Measurements from ENCODE around the gene RPS27.
"Not testable (repeated sequence)": the region's sequence is repeated elsewhere in the genome, so short reads cannot be mapped to it uniquely, and the experiment has no call there.

RPS27 gene

DNA sequence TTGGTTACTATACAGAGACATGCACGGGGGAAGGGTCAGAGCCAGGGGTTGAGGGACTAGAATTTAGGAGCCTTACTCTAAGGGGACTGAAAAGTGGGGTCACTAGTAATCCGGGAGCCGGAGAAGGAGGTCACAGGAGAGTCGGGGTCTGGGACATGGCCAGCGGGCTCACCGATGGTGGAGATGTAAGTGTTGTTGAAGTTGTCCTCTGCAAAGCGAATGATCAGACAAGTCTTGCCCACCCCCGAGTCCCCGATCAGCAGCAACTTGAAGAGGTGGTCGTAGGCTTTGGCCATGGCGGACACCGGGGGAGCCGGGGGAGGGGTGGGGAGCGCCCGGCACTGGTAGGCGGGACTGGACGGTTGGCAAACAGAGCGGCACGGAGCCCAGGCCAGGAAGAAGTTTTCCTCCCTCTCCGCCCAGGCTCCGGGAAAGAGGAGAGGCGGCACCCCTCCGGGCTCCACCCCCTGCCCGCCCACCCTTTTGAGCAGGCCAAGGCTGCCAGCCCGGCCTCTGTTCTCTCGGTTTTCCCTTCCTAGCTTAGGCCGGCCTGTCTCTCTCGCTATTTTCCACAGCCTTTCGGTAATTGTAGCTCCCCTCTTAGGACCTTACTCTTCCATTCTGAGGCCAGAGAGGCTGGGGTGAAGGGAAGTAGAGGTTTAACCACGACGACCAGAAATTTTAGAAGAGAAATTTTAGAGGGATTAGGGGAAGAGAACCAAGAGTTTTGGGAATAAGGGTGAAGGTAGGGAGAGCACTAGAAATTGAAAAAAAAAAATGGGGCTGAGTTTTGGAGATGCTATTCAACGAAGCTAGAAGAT is 4.4 kb upstream of the RPS27 start, which contains the start of gene RAB13:
RAB13 (minus strand) TSS at position 399 of the 821 bp plus-strand sequence; CDS start at position 296, 103 bp downstream.
- no peak for DNase-seq (ENCODE audit: low read depth in 3 of 3)

GRCh38 chr1:153987621-153988020 is 2.9 kb upstream of the RPS27 start:
- no peak for DNase-seq (ENCODE audit: low read depth in 3 of 3)

DNA sequence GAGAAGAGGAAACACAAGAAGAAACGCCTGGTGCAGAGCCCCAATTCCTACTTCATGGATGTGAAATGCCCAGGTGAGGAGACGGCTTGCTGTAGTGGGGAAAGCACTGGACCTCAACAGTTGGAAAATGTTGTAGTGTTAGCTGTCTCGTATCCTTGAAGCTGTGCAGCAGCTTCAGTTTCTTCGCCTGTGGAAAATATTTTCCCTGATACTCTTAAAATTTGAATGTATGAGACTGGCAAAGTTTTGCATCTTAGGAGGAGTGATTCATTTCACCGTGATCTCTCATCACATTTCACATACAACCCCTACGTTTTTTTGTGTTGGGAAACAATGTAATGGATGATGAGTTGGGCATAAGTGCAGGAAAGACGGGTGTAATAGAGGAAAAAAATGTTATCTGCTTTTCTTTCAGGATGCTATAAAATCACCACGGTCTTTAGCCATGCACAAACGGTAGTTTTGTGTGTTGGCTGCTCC is 629 bp downstream of the RPS27 start:
- no peak for DNase-seq (ENCODE audit: low read depth in 3 of 3)

- DNase-seq (ENCODE audit: low read depth in 3 of 3), result no peak
These were observed 1.2 kb downstream of the RPS27 start for GRCh38 chr1:153991806-153992205.

DNA sequence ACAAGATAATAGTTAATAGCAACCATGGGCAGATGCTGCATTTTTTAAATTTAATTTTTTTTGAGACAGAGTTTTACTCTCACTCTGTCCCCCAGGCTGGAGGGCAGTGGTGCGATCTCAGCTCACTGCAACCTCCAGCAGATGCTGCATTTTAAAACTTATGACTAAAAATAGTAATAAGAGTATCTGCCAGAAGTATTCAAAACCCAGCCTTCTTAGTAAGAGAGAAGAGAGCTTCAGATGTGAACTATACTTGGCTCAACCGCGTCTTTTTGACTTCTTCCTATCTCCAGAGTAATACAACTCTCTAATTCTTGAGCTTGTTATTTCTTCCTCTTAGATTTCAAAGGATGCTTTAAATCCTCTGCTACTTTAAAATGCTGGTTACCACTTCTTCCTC is 4.6 kb downstream of the RPS27 start:
- no peak for DNase-seq (ENCODE audit: low read depth in 3 of 3)

- no peak for DNase-seq (ENCODE audit: low read depth in 3 of 3)
These were observed 5.1 kb downstream of the RPS27 start for GRCh38 chr1:153995640-153996039.

DNA sequence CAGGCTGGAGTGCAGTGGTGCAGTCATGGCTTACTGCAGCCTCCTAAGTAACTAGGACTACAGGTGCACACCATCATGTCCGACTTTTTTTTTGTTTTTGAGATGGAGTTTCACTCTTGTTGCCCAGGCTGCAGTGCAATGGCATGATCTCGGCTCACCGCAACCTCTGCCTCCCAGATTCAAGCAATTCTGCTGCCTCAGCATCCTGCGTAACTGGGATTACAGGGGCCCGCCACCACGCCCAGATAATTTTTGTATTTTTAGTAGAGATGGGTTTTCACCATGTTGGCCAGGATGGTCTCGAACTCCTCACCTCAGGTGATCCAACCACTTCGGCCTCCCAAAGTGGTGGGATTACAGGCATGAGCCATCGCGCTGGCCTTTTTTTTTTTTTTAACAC is 6.3 kb downstream of the RPS27 start:
- not testable (repeated sequence) for DNase-seq (ENCODE audit: low read depth in 3 of 3)

GRCh38 chr1:154000420-154000819 is 9.9 kb downstream of the RPS27 start:
- no peak for DNase-seq (ENCODE audit: low read depth in 3 of 3)

DNA sequence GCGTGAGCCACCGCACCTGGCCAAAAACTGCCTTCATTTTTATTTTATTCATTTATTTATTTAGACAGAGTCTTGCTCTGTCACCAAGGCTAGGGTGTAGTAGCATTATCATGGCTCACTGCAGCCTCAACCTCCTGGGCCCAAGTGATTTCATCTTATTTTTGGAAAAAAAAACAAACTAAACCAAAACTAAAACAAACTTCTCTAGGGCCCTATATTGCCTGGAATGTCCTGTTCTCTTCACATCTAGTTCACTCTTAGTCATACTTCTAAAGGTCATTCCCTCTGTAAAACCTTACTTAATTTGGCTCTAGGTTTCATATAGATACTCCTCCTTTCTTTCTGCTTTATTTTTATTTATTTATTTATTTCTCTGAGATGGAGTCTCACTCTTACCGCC is 15.6 kb downstream of the RPS27 start:
- DNase-seq (ENCODE audit: low read depth in 3 of 3), result no peak

GRCh38 chr1:154012129-154012528 is 21.6 kb downstream of the RPS27 start:
- DNase-seq (ENCODE audit: low read depth in 3 of 3), result no peak

DNA sequence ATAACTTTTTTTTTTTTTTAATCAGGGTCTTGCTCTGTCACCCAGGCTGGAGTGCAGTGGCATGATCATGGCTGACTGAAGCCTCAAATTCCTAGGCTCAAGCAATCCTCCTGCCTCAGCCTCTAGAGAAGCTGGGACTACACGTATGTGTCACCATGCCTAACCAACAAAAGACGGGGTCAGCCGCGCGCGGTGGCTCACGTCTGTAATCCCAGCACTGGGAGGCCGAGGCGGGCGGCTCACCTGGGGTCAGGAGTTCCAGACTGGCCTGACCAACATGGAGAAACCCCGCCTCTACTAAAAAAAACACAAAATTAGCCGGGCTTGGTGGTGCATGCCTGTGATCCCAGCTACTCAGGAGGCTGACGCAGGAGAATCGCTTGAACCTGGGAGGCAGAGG is 22.0 kb downstream of the RPS27 start:
- not testable (repeated sequence) for DNase-seq (ENCODE audit: low read depth in 3 of 3)

- DNase-seq (ENCODE audit: low read depth in 3 of 3), result no peak
These were observed 23.8 kb downstream of the RPS27 start for GRCh38 chr1:154014154-154014907.

- DNase-seq (ENCODE audit: low read depth in 3 of 3), result no peak
These were observed 28.7 kb downstream of the RPS27 start for GRCh38 chr1:154019269-154019668.

DNA sequence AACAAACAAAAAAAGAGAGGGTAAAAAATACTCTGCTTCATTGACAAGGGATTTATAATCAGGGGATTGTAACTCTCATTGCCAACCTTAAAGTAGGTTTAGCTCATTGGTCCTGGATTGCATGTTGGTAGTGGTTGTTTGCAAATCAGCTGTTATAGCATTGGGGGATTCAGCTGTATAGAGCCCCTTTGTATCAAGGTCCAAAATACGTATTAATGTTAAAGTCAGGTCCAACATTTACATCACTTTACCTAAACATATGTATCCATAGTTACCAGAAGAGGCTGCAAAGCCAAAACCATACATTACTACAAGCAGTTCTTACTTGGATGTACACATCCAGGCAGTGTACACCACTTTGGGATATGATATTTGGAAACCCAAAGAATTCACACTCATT is 29.4 kb downstream of the RPS27 start:
- DNase-seq (ENCODE audit: low read depth in 3 of 3), result no peak

GRCh38 chr1:154033697-154034096 is 43.1 kb downstream of the RPS27 start:
- DNase-seq (ENCODE audit: low read depth in 3 of 3), result not testable (repeated sequence)
